ENCODE measurements around the gene PSKH1.

PSKH1 gene

GRCh38 chr16:67892375-67892774, 679 bp upstream of the PSKH1 start:
- peaks cover 18% of the 10 kb centered on the region for H3K4me1 ChIP-seq (ENCODE audit: control insufficient read depth, low read length)
- H3K9me2 ChIP-seq (replicated peaks; ENCODE audit: control insufficient read depth, low read length), result no peaks in the 10 kb centered on the region
- H3K27me3 ChIP-seq (ENCODE audit: control insufficient read depth, low read length), result no peaks in the 10 kb centered on the region
- H3K36me3 ChIP-seq (ENCODE audit: control insufficient read depth, low read length), result no peaks in the 10 kb centered on the region; the same call in 1 of the 2 replicates
- H3K79me2 ChIP-seq (ENCODE audit: control insufficient read depth, low read length), result peaks cover 42% of the 10 kb centered on the region
- H4K20me1 ChIP-seq (ENCODE audit: control insufficient read depth, insufficient read depth, low read depth, low read length), result no peaks in the 10 kb centered on the region
- no peaks in the 10 kb centered on the region for H3K9me3 ChIP-seq (ENCODE audit: control insufficient read depth, insufficient read depth, low read length)
- H3F3A ChIP-seq (ENCODE audit: control insufficient read depth, insufficient read depth), result 0 out of 2 replicates have a peak, but pooled peaks cover 2% of the 10 kb centered on the region
- peak overlapping the region; percentile 68 for H3K4me2 ChIP-seq (ENCODE audit: low read length)
- no peak overlapping the region for H3K27ac ChIP-seq (ENCODE audit: low read depth, low read length)
- TF ChIP-seq CTCF (IDR thresholded peaks at IDR 0.05; ENCODE audit: low read depth, low read length, poor library complexity, severe bottlenecking) (no peak), EZH2phosphoT487 (IDR thresholded peaks at IDR 0.05; ENCODE audit: borderline replicate concordance, low read length) (no peak)
- peak overlapping the region; percentile 87 for H3K4me3 ChIP-seq (ENCODE audit: low read length)

DNA sequence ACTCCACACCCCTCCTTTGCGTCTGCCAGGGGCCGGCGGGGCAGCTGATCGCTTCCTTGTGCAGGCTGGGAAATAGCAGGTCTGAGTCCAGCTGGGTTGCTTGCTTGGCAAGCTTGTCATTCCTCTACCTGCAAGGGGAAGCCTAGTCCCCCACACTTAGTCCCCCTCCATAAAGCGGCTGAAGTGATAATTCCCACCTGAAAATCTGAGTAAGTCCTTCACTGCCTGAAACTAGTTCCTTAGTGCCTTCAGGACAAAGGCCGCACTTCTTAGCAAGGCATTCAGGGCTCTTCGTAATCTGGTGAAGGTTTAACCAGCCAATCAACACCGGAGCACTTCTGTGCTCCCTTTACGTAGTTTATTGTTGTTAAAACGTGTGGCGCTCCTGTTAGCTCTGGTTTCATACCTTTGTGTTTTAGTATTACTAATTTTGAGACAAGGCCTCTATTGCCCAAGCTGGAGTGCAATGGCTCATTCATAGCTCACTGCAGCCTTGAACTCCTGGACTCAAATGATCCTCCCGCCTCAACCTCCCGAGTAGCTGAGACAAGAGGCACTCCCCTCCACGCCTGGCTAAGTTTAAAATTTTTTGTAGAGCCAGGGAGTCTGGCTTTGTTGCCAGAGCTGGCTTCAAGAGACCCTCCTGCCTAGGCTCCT, 817 bp downstream of the PSKH1 start:
- no peaks in the 10 kb centered on the region for H4K20me1 ChIP-seq (ENCODE audit: control insufficient read depth, insufficient read depth, low read depth, low read length)
- H3K4me1 ChIP-seq (ENCODE audit: control insufficient read depth, low read length), result peaks cover 18% of the 10 kb centered on the region
- H3K9me2 ChIP-seq (replicated peaks; ENCODE audit: control insufficient read depth, low read length), result no peaks in the 10 kb centered on the region
- H3K27me3 ChIP-seq (ENCODE audit: control insufficient read depth, low read length), result no peaks in the 10 kb centered on the region
- peak overlapping the region; percentile 87 for H3K4me3 ChIP-seq (ENCODE audit: low read length)
- H3K27ac ChIP-seq (ENCODE audit: low read depth, low read length), result no peak overlapping the region
- no peaks in the 10 kb centered on the region for H3K9me3 ChIP-seq (ENCODE audit: control insufficient read depth, insufficient read depth, low read length)
- no peaks in the 10 kb centered on the region; the same call in 1 of the 2 replicates for H3K36me3 ChIP-seq (ENCODE audit: control insufficient read depth, low read length)
- H3K79me2 ChIP-seq (ENCODE audit: control insufficient read depth, low read length), result peaks cover 51% of the 10 kb centered on the region
- no peak for TF ChIP-seq EZH2phosphoT487 (IDR thresholded peaks at IDR 0.05; ENCODE audit: borderline replicate concordance, low read length)
- TF ChIP-seq CTCF (IDR thresholded peaks at IDR 0.05; ENCODE audit: low read depth, low read length, poor library complexity, severe bottlenecking), result no peak
- no peaks in the 10 kb centered on the region for H3F3A ChIP-seq (ENCODE audit: control insufficient read depth, insufficient read depth)
- H3K4me2 ChIP-seq (ENCODE audit: low read length), result peak overlapping the region; percentile 94

- H3K4me3 ChIP-seq (ENCODE audit: low read length), result no peak overlapping the region
- peaks cover 15% of the 10 kb centered on the region for H3K4me1 ChIP-seq (ENCODE audit: control insufficient read depth, low read length)
- no peaks in the 10 kb centered on the region for H3K9me3 ChIP-seq (ENCODE audit: control insufficient read depth, insufficient read depth, low read length)
- TF ChIP-seq CTCF (IDR thresholded peaks at IDR 0.05; ENCODE audit: low read depth, low read length, poor library complexity, severe bottlenecking) (no peak), EZH2phosphoT487 (IDR thresholded peaks at IDR 0.05; ENCODE audit: borderline replicate concordance, low read length) (no peak)
- H3K36me3 ChIP-seq (ENCODE audit: control insufficient read depth, low read length), result no peaks in the 10 kb centered on the region; the same call in 1 of the 2 replicates
- H4K20me1 ChIP-seq (ENCODE audit: control insufficient read depth, insufficient read depth, low read depth, low read length), result no peaks in the 10 kb centered on the region
- no peaks in the 10 kb centered on the region for H3K27me3 ChIP-seq (ENCODE audit: control insufficient read depth, low read length)
- no peaks in the 10 kb centered on the region for H3F3A ChIP-seq (ENCODE audit: control insufficient read depth, insufficient read depth)
- no peak overlapping the region for H3K27ac ChIP-seq (ENCODE audit: low read depth, low read length)
- H3K79me2 ChIP-seq (ENCODE audit: control insufficient read depth, low read length), result peaks cover 64% of the 10 kb centered on the region
- H3K4me2 ChIP-seq (ENCODE audit: low read length), result no peak overlapping the region
- H3K9me2 ChIP-seq (replicated peaks; ENCODE audit: control insufficient read depth, low read length), result no peaks in the 10 kb centered on the region
Measured at GRCh38 chr16:67897231-67897630, 4.2 kb downstream of the PSKH1 start.

All from DOHH2 (cell line).